ENCODE data around the gene KDR.

KDR gene

DNA sequence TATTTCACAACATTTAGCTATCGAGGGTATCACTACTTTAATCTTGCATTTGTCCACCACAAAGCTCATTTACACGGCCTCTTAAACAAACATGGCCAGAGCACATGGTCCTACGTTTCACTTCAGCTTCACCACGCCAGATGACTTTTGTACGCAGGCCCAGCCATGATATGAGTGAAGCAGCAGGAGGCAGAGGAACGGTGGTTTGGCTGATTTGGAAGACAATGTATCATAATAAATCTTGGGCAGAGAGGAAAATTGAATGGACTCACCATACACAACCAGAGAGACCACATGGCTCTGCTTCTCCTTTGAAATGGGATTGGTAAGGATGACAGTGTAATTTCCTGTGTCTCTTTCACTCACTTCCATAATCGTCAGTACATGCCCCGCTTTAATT lies 15.3 kb downstream of the KDR start:
- DNase-seq (ENCODE audit: extremely low read depth, low read depth) = no peak
- TF ChIP-seq, protein P1, sequence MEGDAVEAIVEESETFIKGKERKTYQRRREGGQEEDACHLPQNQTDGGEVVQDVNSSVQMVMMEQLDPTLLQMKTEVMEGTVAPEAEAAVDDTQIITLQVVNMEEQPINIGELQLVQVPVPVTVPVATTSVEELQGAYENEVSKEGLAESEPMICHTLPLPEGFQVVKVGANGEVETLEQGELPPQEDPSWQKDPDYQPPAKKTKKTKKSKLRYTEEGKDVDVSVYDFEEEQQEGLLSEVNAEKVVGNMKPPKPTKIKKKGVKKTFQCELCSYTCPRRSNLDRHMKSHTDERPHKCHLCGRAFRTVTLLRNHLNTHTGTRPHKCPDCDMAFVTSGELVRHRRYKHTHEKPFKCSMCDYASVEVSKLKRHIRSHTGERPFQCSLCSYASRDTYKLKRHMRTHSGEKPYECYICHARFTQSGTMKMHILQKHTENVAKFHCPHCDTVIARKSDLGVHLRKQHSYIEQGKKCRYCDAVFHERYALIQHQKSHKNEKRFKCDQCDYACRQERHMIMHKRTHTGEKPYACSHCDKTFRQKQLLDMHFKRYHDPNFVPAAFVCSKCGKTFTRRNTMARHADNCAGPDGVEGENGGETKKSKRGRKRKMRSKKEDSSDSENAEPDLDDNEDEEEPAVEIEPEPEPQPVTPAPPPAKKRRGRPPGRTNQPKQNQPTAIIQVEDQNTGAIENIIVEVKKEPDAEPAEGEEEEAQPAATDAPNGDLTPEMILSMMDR (IDR thresholded peaks at IDR 0.05; ENCODE audit: low read depth, low read length) = no peak

DNA sequence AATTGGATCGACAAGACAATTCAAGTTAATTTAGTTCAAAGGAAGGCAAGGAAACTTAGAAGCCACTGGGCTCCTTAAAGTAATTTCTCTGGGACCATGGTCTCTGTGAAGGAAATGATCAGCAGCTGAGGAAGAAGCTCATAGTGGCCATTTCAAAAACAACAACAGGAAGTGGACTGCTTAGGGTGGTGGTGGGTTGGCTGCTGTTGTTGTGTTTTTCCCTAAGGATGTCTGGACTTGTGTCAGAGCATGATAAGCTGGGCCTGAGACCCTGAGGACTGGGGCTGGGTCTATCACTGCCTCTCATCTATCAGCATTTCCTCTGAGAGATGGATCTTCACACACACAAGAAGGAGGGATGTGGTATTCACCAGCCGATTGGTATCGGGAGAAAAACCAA lies 18.3 kb downstream of the KDR start:
- no peak for DNase-seq (ENCODE audit: extremely low read depth, low read depth)
- TF ChIP-seq, protein P1 (IDR thresholded peaks at IDR 0.05; ENCODE audit: low read depth, low read length) = no peak

DNA sequence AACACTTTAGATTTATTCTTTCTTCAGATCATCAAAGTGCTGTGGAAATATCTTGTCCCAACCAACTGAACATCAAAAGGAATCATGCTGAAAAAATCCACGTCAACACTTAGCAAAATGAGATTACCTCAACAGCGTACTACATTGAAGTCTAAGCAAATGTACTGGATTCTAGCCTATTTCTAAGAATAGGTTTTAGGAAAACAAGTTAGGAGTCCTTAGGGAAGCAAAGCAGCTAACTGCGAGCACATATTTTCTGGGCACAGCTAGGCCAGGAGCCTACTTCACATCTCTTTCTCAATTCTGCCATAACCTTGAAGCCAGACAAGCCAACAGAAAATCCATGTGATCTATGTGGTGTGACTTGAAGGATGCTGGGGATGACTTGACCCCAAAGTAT lies 22.2 kb downstream of the KDR start:
- DNase-seq (ENCODE audit: extremely low read depth, low read depth) = no peak
- TF ChIP-seq, protein P1 (IDR thresholded peaks at IDR 0.05; ENCODE audit: low read depth, low read length) = no peak

DNA sequence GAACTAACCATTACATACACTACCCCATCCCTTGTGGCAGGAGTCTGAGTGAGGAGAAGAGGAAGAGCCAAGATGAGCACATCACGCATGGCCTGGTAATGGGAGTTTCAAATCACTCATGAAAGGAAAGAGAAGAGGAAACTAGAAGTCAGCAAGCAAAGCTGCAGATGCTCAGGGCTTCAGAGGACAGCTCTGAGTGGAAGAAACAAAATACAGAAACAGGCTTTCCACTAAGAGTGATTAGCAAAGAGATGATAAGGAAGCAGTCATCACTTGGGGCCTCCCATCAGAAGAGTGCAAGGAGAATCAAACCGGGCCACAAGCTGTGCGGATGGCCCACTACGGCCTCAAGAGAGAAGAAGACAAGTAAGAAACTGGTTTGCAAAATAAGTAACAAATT lies 25.6 kb downstream of the KDR start:
- DNase-seq (ENCODE audit: extremely low read depth, low read depth) = no peak
- TF ChIP-seq, protein P1 (IDR thresholded peaks at IDR 0.05; ENCODE audit: low read depth, low read length) = no peak

DNA sequence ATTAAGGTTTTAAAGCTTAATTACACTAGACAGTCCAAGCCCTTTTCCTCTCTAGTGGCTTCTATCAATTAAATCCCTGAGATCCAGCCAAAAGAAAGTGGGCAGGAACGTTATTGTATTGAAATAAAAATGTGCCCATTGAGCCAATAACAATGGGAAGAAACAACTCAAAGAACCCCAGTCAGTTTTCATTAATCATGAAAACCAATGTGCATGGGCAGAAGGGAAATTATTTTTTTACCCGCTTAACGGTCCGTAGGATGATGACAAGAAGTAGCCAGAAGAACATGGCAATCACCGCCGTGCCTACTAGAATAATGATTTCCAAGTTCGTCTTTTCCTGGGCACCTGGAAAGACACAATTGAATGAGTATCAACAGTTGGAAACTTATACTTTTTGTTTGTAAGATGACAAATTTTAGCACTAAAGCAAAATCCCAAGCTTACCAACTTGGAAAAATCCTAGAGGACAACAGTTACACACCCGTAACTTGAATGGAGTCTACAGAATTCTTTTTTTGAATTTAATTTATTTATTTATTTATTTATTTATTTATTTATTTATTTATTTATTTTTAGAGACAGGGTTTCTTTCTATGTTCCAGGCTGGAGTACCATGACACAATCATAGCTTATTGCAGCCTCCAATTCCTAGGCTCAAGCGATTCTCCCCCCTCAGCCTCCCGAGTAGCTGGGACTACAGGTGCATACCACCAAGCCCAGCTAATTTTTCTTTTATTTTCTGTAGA lies 26.8 kb downstream of the KDR start:
- TF ChIP-seq, protein P1 (IDR thresholded peaks at IDR 0.05; ENCODE audit: low read depth, low read length) = no peak
- no peak for DNase-seq (ENCODE audit: extremely low read depth, low read depth)

DNA sequence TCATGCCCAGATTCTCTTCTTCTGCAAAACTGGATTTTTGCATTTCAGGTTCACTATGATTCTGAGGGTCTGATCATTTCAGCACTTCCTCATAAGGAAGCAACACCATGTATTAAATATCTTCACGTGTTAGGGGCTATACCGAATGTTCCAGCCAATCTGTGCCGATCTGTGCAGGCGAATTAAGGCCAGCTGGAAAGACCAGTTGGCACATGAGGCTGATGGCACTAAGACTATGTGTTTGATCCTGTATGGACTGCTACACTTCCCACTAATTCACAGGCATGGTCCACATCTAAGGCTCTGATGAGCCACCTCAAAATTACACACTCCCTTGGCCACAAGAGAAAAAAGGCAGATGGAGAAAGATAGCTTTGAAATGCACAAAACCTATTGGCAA lies 28.8 kb downstream of the KDR start:
- no peak for DNase-seq (ENCODE audit: extremely low read depth, low read depth)
- TF ChIP-seq, protein P1 (IDR thresholded peaks at IDR 0.05; ENCODE audit: low read depth, low read length) = no peak

DNA sequence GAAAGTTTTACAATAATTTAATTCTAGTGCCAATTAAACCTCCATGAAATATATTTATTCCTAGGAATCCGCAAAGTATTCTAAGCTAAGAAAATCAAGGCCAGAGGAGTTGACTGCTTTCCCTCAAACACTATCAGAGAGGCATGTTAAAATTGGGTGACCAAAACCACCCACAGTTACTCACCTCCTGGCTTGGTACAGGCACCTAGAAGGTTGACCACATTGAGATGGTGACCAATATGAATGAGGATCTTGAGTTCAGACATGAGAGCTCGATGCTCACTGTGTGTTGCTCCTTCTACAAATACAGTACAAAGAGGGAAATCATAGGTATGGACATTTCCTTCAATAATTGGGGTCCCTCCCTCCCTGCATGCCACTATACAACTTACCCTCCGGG lies 29.4 kb downstream of the KDR start:
- TF ChIP-seq, protein P1 (IDR thresholded peaks at IDR 0.05; ENCODE audit: low read depth, low read length) = no peak

More for the DNA sequence above, 29.4 kb downstream of the KDR start:
- no peak for DNase-seq (ENCODE audit: extremely low read depth, low read depth)

All from AG09319 (cell line).